Vagina (tissue), 2 donors: Measurements from ENCODE around the gene SLC7A4. TPM values are rescaled to one million over a fixed set of nuclear protein-coding genes. Genes with fewer than 3 reads are reported as not detected.
"Not testable (repeated sequence)": the region's sequence is repeated elsewhere in the genome, so short reads cannot be mapped to it uniquely, and the experiment has no call there.

Experiments
- DNase-seq, 2 donors: peaks; one replicate each; pipeline ENCODE4 v3.0.0-alpha.2; 2017; ENCODE audit errors: extremely low spot score in 2 of 2
- H3K27ac ChIP-seq: fragments of 200-600 bp; sonication (generic); one replicate; pipeline ENCODE4 v1.5.1; 2019
- H3K27me3 ChIP-seq: fragments of 200-600 bp; sonication (generic); one replicate; pipeline ENCODE4 v1.5.1; 2019
- H3K36me3 ChIP-seq, 2 donors: fragments of 200-600 bp; sonication (generic); one replicate each; pipeline ENCODE4 v1.5.1; 2017 to 2019
- H3K4me1 ChIP-seq: fragments of 200-600 bp; sonication (generic); one replicate; pipeline ENCODE4 v1.5.1; 2019
- H3K4me3 ChIP-seq, 2 donors: fragments of 200-600 bp; sonication (generic); 1 replicate in 1 of 2; 2 replicates in 1 of 2; pipeline ENCODE4 v1.5.1; 2016 to 2019
- H3K9me3 ChIP-seq: fragments of 200-600 bp; sonication (generic); one replicate; pipeline ENCODE4 v1.5.1; 2019
- POLR2A ChIP-seq, 2 donors: fragments of 450-650 bp; IDR thresholded peaks; one replicate each; pipeline ENCODE4 v1.6.1; 2017; ENCODE audit warnings: antibody characterized with exemption in 2 of 2, mild to moderate bottlenecking in 2 of 2, moderate library complexity in 2 of 2
- POLR2AphosphoS5 ChIP-seq, 2 donors: sonication (generic); formaldehyde crosslinking; IDR thresholded peaks; one replicate each; pipeline ENCODE4 v1.9.0; 2017; ENCODE audit warnings: antibody characterized with exemption in 2 of 2, mild to moderate bottlenecking in 2 of 2, low read depth in 1 of 2; ENCODE audit not compliant: insufficient read depth in 1 of 2
- intact Hi-C: fragments of 100-400 bp; cut with DNase I; formaldehyde crosslinking; loops from one replicate; pipeline ENCODE4 v1.15.1; 2023
- total RNA-seq: library from RNA; depleted of rRNA; stranded (reverse); fragments of >200 nt; gene quantifications from one replicate; pipeline ENCODE4 v1.2.3, GENCODE V29; 2016
- TF ChIP-seq, protein P1 (sequence below), 3 experiments: fragments of 450-650 bp in 2 of 3; fragments of 200-600 bp in 1 of 3; sonication (generic) in 1 of 3; IDR thresholded peaks; one replicate each; pipeline ENCODE4 v1.5.1; 2017 to 2019; ENCODE audit warnings: antibody characterized with exemption in 3 of 3, mild to moderate bottlenecking in 2 of 3, moderate library complexity in 2 of 3

The SLC7A4 gene
- total RNA-seq, 1 donor from 2014 or later, result 0.98 TPM

DNA sequence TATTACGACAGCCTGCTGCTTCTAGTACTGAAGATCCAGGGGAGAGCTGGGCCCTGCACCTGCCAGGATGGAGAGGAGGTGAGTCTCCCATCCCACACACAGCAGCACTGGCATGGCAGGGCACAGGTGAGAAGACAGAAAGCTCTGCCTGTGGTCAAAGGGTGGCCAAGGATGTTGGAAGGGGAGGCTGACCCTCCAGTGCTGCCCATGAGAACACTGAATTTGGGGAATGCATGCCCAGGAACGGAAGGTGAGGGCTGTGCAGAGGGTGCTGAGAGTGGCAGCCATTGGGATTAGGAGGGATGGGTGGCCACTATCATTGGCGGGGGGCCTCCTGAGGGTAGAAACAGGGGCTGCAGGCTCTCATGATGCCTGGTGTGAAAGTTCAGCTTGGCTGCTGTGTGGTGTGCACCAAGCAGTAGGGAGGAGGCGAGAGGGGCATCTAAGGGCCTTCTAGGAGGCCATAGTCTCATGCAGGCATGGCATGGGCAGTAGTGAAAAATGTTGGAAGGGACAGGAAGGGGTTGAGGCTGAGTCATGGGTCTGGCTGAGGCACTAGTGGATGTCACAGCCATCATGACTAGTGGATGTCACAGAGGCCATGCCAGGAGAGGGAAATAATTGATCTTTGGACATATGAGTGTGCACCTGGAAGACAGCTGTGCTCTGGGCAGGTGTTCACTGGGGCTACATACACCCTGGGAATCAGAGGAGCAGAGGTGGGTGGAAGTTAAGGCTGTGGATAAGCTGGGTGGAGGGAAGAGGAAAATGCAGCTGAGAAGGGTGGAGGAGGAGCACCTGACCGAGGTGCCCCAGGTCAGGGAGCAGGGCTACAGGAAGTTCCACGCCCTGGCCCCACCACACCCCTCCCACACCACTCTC lies 10.9 kb upstream of the SLC7A4 start:
- Histone ChIP-seq H3K9me3 (no peaks in the 10 kb centered on the region), H3K4me1 (peaks cover 21% of the 10 kb centered on the region), H3K4me3 (no peak overlapping the region), H3K27ac (no peak overlapping the region), H3K36me3 (no peaks in the 10 kb centered on the region), H3K27me3 (no peaks in the 10 kb centered on the region)
- TF ChIP-seq, protein P1, sequence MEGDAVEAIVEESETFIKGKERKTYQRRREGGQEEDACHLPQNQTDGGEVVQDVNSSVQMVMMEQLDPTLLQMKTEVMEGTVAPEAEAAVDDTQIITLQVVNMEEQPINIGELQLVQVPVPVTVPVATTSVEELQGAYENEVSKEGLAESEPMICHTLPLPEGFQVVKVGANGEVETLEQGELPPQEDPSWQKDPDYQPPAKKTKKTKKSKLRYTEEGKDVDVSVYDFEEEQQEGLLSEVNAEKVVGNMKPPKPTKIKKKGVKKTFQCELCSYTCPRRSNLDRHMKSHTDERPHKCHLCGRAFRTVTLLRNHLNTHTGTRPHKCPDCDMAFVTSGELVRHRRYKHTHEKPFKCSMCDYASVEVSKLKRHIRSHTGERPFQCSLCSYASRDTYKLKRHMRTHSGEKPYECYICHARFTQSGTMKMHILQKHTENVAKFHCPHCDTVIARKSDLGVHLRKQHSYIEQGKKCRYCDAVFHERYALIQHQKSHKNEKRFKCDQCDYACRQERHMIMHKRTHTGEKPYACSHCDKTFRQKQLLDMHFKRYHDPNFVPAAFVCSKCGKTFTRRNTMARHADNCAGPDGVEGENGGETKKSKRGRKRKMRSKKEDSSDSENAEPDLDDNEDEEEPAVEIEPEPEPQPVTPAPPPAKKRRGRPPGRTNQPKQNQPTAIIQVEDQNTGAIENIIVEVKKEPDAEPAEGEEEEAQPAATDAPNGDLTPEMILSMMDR (IDR thresholded peaks at IDR 0.05), result no peak
- no peak for TF ChIP-seq POLR2AphosphoS5 (IDR thresholded peaks at IDR 0.05; ENCODE audit: insufficient read depth in 1 of 2, low read depth in 1 of 2)
- no peak for TF ChIP-seq POLR2A (IDR thresholded peaks at IDR 0.05)
- DNase-seq, result no peak
- intact Hi-C loops, result no loop called here

DNA sequence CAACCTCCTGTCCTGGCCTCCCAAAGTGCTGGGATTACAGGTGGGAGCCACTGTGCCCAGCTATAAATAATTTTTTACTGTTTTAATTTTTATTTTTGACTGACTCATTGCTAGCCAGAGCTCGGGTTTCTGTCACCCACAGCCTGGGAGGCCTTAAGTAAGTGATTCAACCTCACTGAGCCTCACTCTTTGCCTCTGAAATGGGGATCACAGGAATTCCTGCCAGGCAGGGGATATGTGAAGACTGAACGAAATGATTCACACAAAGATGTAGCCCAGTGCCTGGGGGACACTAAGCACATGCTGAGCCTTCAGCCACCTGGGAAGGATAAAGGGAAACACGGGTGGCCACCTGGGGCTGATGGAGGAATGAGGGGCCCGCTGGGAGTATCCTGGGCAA lies 9.6 kb upstream of the SLC7A4 start:
- DNase-seq, result no peak
- intact Hi-C loops, result no loop called here
- TF ChIP-seq POLR2A (IDR thresholded peaks at IDR 0.05) (no peak), POLR2AphosphoS5 (IDR thresholded peaks at IDR 0.05; ENCODE audit: insufficient read depth in 1 of 2, low read depth in 1 of 2) (no peak)
- TF ChIP-seq, protein P1 (IDR thresholded peaks at IDR 0.05), result no peak
- H3K27ac ChIP-seq, result no peak overlapping the region
- no peaks in the 10 kb centered on the region for H3K27me3 ChIP-seq
- peaks cover 21% of the 10 kb centered on the region for H3K4me1 ChIP-seq
- H3K4me3 ChIP-seq, result no peak overlapping the region
- no peaks in the 10 kb centered on the region for H3K36me3 ChIP-seq
- no peaks in the 10 kb centered on the region for H3K9me3 ChIP-seq

DNA sequence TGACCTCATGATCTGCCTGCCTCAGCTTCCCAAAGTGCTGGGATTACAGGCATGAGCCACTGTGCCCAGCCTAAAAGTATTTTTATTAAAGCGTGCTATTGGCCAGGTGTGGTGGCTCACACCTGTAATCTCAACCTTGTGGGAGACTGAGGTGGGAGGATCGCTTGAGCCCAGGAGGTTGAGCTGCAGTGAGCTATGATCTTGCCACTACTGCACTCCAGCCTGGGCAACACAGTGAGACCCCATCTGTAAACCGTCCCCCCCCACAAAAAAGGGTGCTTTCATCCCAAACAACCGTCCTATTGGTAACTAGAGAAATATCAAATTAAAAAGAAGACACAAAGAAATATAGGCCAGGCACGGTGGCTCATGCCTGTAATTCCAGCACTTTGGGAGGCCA lies 6.8 kb upstream of the SLC7A4 start:
- DNase-seq, intact Hi-C loops, H3K4me1 ChIP-seq, H3K36me3 ChIP-seq, H3K9me3 ChIP-seq, H3K27ac ChIP-seq, H3K27me3 ChIP-seq, H3K4me3 ChIP-seq: not testable (repeated sequence)

DNA sequence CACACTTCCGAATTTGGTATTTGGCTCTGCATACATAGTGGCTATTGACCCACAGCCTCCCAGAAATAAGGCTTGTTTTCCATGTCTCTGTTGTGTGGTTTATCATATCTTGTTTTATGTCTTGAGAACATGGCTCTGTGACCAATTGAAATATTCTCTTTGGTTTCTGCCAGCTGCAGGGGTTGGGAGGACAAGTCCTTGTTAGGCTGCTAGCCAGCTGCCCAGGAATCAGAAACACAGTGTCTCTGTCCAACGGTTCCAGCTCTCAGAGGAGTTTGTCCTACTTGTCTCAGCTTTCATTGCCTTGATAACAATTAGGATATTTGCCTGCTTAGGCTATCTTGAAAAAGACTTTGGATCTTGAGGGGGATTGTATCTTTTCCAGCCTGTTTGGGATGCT lies 6.0 kb upstream of the SLC7A4 start:
- Histone ChIP-seq H3K36me3 (no peaks in the 10 kb centered on the region), H3K4me3 (no peak overlapping the region), H3K9me3 (no peaks in the 10 kb centered on the region), H3K27me3 (no peaks in the 10 kb centered on the region), H3K4me1 (no peaks in the 10 kb centered on the region), H3K27ac (no peak overlapping the region)
- TF ChIP-seq POLR2AphosphoS5 (IDR thresholded peaks at IDR 0.05; ENCODE audit: insufficient read depth in 1 of 2, low read depth in 1 of 2) (no peak), POLR2A (IDR thresholded peaks at IDR 0.05) (no peak)
- intact Hi-C loops, result no loop called here
- no peak for DNase-seq

DNA sequence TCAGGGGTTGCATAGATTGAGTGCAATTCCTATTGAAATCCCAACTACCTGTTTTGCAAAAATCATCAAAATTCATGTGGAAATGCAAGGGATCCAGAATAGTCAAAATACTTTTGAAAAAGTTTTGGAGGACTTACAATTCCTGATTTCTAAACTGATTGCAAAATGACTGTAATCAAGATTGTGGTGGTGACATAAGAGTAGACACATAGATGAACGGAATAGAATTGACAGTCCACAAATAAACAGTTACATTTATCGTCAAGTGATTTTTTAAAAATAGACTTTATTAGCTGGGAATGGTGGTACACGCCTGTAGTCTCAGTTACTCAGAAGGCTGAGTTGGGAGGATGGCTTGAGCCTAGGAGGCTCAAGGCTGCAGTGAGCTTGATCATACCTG lies 2.6 kb upstream of the SLC7A4 start:
- no peak for DNase-seq
- H3K27ac ChIP-seq, result no peak overlapping the region
- H3K4me1 ChIP-seq, result peaks cover 17% of the 10 kb centered on the region
- H3K36me3 ChIP-seq, result no peaks in the 10 kb centered on the region
- H3K27me3 ChIP-seq, result no peaks in the 10 kb centered on the region
- TF ChIP-seq POLR2AphosphoS5 (IDR thresholded peaks at IDR 0.05; ENCODE audit: insufficient read depth in 1 of 2, low read depth in 1 of 2) (no peak), POLR2A (IDR thresholded peaks at IDR 0.05) (no peak)
- TF ChIP-seq, protein P1 (IDR thresholded peaks at IDR 0.05), result no peak
- intact Hi-C loops, result no loop called here
- H3K9me3 ChIP-seq, result no peaks in the 10 kb centered on the region
- no peak overlapping the region for H3K4me3 ChIP-seq

DNA sequence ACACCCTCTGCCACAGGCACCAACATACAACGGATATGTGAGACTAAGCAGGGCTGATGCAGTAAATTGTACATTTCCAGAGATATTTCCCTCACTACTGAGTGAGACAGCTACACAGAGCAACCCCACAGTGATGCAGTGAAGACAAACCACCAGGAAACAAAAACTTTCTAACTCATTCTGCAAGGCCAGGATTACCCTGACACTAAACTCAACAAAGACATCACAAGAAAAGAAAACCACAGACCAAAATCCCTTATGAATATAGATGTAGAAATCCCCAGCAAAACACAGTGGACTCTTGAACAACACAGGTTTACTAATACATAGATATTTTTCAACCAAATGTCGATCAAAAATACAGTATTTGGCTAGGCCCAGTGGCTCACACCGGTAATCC lies 1.5 kb upstream of the SLC7A4 start:
- DNase-seq, result no peak
- H3K9me3 ChIP-seq, result no peaks in the 10 kb centered on the region
- TF ChIP-seq POLR2AphosphoS5 (IDR thresholded peaks at IDR 0.05; ENCODE audit: insufficient read depth in 1 of 2, low read depth in 1 of 2) (no peak), POLR2A (IDR thresholded peaks at IDR 0.05) (no peak)
- TF ChIP-seq, protein P1 (IDR thresholded peaks at IDR 0.05), result no peak
- H3K4me3 ChIP-seq, result no peak overlapping the region
- no peaks in the 10 kb centered on the region for H3K36me3 ChIP-seq
- no peaks in the 10 kb centered on the region for H3K27me3 ChIP-seq
- no peak overlapping the region for H3K27ac ChIP-seq
- peaks cover 17% of the 10 kb centered on the region for H3K4me1 ChIP-seq
- intact Hi-C loops, result no loop called here
